GM12875 (cell line): ENCODE data around the gene DEFB118.

Experiments
- H3K4me3 ChIP-seq: one replicate; pipeline ENCODE4 v1.5.1; 2011; ENCODE audit warnings: low read depth, low read length, control low read depth
- CTCF ChIP-seq: IDR thresholded peaks from 2 replicates; pipeline ENCODE4 v1.5.1; 2011; ENCODE audit warnings: low read depth, mild to moderate bottlenecking, control low read depth, inconsistent platforms, low read length, moderate library complexity, borderline replicate concordance; ENCODE audit not compliant: insufficient read depth

The DEFB118 gene

DNA sequence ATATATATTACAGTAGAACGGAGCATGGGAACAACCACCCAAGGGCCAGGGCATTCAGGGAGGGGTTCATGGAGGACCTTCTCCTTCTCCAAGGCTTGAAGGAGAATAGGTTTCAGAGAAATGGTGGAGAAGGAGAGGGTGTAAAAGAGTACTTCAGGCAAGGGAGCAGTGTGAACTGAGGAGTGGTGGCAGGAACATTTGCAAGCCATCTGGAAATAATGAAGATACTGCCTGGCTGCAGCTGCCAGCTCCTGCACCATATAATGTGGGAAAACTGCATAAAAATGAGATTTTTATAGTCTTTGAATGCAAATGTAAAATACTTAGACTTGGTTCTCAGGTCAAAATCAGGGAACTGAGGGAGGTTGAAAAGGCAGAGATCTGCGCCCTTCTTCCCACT, 47.3 kb downstream of the DEFB118 start:
- TF ChIP-seq CTCF, result no peak
- no peak overlapping the region for H3K4me3 ChIP-seq

GRCh38 chr20:31418307-31418706, 49.9 kb downstream of the DEFB118 start:
- H3K4me3 ChIP-seq, result no peak overlapping the region
- no peak for TF ChIP-seq CTCF
